Inflammatory macrophage (primary cell): ENCODE data around the gene XKR7.
A peak's percentile ranks its signal among the peaks of the same experiment; 100 is the strongest.

Source experiments
- DNase-seq, 2 donors: peaks; one replicate each; pipeline ENCODE4 v3.0.0-alpha.2; 2020 to 2022

XKR7 gene

DNA sequence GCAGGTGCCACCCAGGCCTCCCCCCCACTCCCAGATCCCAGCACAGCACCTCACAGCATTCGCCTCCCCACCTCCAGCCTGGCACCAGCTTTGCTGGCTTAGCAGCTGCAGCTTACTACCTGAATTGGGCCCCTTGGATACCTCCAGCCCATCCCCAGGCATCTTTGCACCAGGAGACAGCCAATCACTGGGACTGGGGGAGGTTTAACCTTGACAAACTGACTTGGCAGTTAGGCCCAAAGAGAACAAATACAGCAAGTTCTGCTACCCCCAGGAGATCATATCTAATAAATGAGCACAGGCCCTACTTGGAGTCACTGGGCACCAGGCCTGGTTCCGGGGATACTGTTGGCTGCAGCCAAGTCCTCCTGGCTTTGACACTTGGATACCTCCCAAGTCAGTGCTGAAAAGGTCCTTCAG is 24.9 kb upstream of the XKR7 start:
- DNase-seq: no peak

DNA sequence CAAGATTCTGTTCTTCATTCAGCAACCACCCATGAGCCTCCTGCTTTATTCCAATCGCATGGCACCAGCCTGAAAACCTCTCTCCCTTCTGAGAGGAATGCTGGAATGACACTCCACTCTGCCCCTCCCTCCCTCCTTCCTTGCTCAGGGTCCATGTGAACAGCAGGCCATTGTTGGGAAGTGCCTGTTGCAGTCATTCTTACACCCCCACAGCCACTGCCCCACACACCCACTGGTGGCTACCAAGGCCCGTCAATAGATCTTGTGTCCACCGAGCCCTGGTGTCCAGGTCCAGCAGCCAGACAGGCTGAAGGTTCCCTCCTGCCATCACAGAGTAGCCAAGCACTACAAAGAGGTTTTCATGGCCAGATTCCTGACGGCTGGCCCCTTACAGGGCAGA is 22.6 kb upstream of the XKR7 start:
- DNase-seq: no peak

DNA sequence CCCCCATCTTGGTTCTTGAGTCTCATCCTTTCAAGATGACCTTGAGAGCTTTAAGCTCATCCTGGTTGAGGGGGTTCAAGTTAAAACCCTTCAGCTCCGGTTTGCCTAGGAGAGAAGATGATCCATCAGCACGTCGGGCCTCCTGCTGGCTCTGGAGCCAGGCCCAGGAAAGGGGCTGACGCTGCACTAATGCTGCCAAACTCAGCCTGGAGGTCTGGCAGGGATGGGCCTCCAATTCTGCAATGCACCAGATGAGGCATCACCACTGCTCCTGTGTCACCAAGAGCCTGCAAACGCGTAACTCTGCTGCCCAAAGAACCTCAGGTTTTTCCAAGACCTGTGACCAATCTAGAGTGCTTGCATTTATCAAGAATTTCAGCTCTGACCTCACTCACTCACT is 22.2 kb upstream of the XKR7 start:
- no peak for DNase-seq

DNA sequence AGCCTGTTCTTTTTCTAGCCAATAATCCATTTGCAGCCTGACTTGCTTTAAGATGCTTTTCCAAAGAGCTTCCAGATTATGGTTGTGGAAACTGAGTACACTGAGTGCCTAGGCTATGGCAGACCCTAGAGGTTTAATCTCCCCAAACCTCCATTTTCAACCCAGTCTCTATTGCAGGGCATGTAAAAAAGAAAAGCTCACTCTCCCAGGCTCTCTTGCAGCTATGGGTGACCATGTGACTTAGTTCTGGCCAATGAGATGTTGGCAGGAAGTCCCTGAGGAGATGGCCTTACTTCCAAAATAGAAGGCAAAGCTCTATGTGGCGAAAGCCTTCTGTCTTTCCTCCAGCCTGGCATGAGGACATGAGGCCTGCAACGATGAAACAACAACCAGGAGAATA is 19.9 kb upstream of the XKR7 start:
- DNase-seq: no peak

DNA sequence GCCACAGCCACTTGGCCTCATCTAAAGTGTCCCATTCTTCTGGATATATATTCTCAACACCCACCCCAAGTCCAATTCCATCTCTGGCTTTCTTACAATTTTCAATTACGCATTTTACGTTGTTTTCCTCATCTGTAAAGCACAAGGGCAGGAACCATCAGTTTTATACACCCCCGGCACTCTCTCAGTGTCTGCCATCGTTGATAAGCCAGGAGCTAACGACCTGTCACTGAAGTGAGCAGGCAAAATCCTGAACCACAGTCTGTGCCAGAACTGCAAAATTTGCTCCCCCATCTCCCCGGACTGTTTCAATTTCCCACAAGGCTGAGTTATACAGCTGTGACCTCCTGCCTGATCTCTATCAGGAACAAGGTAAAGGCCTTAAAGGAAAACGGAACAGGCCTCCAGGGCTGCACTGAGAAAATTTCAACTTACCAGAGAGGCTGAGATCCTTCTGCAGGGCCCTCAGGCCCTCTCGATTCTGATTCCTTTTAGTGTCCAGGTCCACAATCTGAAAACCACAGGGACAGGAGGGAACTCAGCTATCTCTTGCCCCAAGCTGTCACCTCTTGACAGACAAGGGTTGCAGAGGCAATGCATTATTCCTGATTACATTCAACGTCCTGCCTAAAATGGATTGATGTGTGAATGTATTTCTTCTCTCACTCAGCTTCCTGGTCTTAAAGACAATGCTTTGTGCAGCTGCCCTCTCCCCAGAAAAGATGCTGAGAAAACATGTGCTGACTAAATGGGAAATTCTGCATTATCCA is 17.9 kb upstream of the XKR7 start:
- DNase-seq: no peak

DNA sequence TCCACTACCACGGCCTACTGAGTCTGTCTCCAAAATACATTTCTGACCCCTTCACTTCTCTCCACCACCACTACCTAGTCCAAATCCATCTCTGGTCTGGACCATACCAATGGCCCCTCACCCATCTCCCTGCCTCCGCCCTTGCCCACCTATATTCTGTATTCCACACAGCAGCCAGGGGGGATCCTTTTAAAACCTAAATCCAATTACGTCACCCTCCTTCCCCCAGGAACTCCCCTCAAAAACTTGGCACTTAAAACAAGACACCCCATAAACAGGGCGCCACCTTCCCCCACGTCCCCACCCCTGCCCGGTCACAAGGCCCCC is 16.8 kb upstream of the XKR7 start:
- DNase-seq: no peak

DNA sequence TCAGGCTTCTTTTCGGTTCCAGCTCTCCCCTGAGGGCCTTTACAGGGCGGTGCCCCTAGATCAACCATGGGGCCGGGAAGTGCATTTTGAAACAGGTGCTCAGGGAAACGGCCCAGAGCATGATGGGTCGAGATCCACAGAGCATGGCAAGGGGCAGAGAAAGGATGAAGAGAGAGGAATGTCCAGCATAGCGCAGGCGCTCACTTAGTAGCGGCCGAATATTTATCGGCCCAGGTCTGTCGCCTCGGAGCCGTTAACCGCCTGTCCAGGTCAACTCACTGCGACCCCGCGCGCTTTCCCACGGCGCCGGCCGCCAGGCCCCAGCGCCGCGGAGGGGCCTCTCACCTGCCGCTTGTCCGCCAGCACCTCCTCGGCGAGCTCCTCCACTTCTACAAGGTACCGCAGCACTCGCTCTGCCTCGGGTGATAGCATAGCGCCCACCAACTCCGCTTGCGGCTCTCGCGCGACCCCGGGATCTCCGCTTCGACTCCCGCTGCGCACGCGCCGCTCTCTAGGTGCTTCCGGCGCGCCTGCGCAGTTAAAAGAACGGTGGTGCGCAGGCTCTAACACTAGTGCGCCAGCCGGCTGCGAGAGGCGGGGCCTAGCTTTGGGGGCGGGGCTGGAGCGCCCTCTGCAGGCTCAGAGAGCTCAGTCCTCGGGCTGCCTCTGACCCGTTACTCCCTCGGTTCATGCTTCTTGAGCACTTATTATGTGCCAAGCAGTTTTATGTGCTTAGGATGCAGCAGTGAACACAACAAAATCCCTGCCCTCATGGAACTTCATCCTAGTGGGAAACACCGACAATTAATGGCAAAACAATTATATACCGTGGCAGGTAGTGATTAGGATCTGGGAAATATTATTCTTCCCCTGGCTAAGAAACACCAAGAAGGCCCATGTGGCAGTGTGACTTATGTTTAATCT is 16.2 kb upstream of the XKR7 start, which contains the start of gene PDRG1:
Gene PDRG1, minus strand, starts transcription at position 517 of the 924 bp plus-strand sequence. Its CDS starts 85 bp downstream, at position 432.
- DNase-seq: peak; percentile 98 to 99

DNA sequence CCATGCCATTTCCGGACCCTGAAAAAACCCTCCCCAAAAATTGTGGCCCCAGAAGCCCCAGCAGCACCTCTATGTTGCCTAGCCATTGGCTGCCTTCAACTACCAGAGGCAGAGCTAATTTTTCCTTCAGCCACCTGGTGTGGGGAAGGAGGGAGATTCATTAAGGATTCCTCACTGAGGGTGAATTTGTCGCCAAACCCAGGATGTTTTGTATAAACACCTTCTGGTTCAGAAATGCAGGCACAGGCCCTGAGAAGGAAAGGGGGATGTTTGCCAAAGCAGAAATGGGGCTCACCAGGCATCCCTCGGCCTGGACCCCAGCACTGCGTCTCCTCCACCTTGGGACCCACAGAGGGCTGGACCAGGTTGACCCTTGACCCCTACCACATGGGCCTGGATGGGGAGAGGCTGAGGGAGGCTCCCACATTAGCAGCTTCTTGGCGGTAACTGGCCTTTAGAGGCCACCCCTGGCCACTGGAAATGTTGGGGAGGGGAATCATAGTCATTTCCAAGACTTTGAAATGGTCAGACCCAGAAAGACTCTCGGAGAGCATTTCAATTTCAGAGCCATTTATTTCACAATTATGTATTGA is 14.3 kb upstream of the XKR7 start:
- no peak for DNase-seq

DNA sequence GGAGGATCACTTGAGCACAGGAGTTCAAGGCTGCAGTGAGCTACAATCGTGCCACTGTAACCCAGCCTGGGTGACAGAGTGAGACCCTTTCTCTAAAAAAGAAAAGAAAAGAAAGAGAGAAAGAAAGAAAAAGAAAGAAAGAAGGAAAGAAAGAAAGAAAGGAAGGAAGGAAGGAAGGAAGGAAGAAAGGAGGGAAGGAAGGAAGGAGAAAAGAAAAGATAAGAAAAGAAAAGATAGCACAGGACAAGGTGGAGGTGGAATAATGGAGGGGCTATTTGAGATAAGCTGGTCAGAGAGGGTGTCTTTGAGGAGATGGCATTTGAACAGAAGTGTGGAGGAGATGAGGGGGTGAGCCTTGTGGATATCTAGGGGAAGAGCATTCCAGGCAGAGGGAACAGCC is 13.5 kb upstream of the XKR7 start:
- no peak for DNase-seq

DNA sequence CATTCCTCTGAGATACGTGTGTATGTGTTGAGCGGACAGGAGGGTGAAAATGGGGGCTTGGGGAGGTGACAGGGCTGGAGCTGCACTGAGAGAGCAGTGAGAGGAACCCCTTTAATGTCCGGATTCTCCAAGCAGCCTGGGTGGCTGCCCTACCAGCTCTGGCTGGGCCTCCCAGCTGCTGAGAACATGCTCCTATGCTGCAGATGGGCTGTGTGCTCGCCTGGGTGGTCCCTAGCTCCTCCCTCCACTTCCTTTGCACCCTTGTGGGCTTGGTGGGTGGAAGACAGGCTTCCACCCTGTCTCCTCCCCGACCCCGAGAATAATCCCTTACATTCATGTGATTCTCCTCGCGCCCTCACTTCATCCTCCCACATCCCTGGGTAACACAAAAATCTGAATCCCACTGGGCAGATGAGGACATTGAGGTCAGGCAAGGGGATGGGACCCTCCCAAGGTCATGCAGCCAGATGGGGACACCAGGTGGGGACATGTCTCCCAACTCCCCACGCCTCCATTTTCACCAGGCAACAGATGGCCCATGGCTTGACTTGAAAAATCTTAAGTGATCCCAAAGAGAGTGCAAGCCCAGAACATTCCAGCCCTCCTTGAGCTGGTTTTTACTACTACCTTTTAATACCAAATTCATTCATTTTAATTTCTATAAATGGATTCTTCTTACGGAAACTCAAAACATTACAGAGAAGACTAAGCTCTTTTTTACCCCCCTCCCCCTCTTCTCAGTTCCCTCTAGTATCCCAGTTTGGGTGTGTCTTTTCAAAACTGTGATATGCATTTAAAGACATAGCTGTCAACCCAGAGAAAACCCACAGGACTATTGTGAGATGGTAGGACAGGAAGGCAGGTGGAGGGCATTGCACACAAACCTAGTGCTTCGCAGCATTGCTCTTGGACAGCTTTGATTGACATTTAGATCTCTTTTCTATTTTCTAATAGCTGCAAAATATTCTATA is 11.1 kb upstream of the XKR7 start:
- no peak for DNase-seq

DNA sequence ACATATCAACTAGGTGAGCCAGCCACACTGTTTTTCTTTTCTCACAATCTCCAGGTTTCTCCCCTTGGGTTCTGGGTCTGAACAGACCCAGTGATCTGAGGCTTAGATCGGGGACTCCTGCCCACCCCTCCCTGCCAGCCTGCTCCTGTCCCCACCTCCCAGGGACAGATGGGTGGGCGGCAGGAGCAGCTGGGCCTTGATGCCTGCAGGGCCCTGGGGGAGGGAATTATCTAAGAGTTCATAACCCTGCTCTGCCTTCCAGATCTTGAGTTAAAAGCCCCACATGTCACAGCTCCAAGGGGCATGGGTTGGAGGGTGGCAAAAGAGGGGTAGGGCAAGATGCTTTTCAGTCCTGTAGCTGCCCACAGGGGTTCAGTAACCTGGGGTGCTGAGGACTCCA is 5.2 kb upstream of the XKR7 start:
- no peak for DNase-seq

DNA sequence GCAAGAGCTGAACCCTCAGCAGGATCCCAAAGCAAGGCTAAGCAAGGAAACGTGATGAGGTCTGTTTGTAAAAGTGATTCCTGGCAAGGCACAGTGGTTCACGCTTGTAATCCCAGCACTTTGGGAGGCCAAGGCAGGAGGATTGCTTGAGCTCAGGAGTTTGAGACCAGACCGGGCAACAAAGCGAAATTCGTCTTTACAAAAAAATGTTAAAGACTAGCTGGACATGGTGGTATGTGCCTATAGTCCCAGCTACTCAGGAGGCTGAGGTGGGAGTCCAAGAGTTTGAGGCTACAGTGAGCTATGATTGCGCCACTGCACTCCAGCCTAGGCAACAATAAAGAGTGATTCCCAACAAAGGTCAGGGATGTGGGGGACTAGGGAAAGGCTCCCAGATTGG is 4.1 kb upstream of the XKR7 start:
- no peak for DNase-seq

DNA sequence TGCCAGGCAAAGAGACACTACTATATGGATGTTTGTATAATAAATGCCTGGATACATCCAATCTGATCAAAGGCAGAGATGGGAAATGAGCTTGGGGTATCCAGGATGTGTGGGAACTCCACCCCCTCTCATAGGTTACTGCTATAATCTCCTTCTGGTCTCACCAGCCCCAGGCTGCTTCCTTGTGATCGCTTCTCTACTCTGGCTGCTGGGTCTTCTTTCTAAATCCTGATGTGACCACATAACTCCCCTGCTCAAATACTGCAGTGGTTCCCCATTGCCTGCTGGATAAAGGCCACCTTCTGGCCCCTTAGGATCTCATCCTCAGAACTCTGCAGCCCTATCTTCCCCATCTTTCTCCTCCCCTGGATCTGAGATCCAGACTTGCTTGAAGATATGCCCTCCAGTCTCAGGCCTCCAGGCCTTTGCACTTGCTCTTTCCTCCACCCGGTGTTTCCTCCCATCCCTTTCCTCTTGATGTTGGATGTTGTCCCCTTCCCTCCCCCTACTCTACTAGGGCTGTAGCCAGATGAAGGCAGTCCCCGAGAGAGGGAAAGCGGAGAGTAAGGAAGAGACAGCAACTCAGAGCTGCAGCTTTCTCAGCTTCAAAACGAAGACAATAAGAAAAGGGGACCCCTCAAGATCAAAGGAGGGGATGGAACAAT is 828 bp upstream of the XKR7 start:
- DNase-seq: no peak

DNA sequence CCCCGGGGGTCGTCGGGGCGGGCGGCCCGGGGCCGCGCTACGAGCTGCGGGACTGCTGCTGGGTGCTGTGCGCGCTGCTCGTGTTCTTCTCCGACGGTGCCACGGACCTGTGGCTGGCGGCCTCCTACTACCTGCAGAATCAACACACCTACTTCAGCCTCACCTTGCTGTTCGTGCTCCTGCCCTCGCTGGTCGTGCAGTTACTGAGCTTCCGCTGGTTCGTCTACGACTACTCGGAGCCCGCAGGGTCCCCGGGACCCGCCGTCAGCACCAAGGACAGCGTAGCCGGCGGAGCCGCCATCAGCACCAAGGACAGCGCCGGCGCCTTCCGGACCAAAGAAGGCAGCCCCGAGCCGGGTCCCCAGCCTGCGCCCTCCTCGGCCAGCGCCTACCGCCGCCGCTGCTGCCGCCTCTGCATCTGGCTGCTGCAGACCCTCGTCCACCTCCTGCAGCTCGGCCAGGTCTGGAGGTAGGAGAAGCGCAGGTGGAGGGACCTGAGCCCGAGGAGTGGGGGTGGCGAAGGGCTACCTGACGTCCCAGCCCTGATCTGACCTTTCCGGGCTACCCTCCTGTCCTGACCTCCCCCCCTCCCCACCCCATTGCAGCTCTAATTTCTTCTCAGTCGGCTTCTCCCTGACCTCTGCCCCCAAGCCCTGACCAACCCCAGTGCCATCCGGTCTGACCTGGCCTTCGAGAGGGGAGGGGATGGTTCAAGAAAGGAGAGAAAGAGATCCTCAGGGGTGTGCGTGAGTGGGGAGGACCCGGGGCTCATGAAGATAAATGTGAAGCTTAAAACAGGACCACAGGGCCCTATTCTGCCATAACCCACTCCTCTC is 558 bp downstream of the XKR7 start:
- DNase-seq: peak; percentile 67 to 68

DNA sequence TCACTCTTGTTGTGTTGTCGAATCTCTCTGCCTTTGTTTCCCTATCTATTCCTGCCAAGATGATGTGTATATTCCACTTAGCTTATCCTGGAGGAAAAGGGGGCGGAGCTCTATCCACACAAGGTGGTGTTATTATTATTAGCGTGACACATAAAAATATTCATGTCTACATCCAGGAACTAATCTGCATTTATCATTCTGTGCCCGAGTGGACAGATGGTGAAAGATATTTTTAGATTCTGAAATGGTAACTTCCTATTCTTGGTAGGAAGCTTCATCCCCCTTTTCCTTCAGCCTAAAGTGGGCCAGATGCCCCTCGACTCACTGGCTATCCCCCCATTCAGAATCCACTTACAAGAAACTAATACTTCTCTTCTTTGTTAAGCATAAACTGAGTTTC is 2.0 kb downstream of the XKR7 start:
- DNase-seq: no peak

DNA sequence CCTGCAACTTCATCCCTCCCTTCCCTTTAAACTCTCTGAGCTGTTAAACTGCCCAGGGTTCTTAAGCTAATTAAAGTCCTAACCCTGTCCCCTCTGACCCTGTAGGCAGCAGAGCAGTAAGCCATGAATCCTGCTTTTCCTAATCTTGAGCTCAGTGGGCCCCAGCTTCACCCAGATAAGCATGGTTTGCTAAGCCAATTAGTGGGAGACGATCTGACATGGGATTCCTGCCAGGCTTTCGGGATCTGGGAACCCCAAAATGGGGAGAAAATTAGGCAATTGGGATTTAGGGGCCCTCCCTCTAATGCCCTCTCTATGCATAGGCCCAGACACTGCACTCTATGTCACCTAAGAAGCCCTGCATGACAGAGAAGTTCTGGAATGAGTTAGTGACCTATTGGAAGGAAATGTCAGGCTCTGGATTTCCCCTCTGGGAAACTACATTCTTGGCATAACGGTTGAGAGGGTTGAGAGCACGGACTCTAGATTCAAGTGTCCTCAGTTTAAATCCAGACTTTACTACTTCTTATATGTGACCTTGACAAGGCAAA is 4.6 kb downstream of the XKR7 start:
- no peak for DNase-seq

DNA sequence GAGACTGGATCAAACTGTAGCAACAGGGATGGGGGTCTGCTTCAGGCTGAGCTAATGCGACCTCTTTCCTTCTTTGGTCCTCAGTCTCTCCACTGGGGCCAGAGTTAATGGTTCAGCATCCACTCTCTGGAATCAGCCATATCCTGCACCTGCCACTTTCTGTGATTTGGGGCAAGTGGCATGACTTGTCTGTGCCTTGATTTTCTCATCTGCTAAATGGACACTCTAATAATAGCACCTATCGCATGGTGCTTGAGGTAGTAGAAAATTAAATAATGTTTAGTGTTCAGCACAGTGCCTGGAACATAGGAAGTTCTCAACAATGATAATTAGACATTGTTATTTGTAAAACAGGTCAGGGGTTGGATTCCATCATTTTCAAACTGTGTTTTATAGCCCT is 6.3 kb downstream of the XKR7 start:
- no peak for DNase-seq

DNA sequence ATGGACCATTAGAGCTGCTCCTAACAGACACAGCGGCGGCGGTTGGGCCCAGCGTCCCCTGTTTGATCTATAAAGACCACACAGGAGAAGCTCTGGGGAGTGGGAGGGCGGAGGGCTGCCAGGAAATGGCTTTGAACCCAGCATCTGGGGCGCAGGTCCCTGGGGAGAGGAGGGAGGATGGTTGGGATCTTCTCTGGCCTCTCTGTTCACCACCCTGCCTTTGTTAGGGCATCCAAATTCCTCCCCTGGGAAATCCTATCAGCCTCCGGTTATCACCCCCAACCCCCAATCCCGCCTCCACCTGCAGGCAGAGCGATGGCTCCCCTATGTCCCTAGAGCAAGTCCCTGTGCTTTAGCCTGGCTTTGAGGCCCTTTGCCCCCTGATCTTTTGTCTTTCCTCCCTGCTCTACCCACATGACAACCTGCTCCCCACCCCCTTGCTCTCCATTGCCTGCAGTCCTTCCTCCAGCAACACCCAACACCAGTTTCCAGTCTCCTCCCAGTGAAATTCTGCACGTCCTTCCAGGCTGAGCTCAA is 7.1 kb downstream of the XKR7 start:
- DNase-seq: no peak

DNA sequence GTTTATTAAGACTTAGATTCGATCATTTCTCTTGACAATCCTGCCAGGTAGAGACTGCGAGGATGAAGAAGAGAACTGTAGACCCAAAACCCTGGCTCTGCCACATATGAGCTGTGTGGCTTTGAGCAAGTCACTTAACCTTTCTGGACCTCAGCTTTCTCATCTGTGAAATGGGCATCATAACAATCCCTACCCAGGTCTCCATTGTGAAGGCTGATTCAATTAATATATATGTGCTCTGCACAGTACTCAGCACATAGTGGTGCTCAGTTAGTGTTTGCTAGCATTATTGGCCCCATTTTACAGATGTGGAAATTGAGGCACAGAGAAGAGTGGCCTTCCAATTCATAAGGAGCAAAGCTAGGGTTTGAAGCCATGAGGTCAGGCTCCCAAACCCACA is 7.9 kb downstream of the XKR7 start:
- no peak for DNase-seq

DNA sequence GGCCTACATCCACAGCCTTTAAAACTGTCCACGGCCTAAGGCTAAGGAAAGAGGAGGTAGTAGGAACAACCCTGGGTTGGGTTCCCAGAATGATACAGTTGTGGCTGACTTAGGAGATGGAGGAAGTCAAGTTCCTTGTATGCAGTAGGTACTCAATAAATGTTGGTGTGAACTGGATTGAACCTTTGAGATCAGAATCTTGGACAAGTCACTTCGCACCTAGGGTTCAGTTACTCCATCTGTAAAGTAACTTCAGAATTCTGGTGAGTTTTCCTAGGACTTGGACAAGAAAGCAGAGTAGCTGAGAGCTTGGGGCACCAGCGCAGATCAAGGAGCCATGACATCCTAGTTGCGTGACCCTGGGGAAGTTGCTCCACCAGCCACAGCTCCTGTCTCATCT is 9.1 kb downstream of the XKR7 start:
- no peak for DNase-seq
